Measurements from ENCODE around the gene SHQ1. TPM values are rescaled to one million over a fixed set of nuclear protein-coding genes. Genes with fewer than 3 reads are reported as not detected.

Gene SHQ1
- total RNA-seq, 1 experiment from 2014 or later, result 32.5 TPM

GRCh38 chr3:72816862-72817355 is 31.3 kb downstream of the SHQ1 start:
- no peak overlapping the region for H4K91ac ChIP-seq (ENCODE audit: insufficient read length, low read depth, low read length)
- Mint-ChIP-seq H3K4me1 (peaks cover 8 to 19% of the 10 kb centered on the region in 2 experiments), H3K4me3 (no peak overlapping the region), H3K9me3 (no peaks in the 10 kb centered on the region), H3K27ac (peak overlapping the region in 1 of 3 experiments; percentile 15; a peak in 1 of 7 replicates), H3K27me3 (ENCODE audit: low read depth) (no peaks in the 10 kb centered on the region), H3K36me3 (ENCODE audit: insufficient read depth in 1 of 3, low read depth in 3 of 3) (peaks cover 0 to 5% (median 0%) of the 10 kb centered on the region in 3 experiments; a peak in 2 of 7 replicates)
- no peak overlapping the region for H2BK20ac ChIP-seq (ENCODE audit: low read depth, low read length, poor library complexity, severe bottlenecking)
- no peak overlapping the region for H2BK12ac ChIP-seq (ENCODE audit: insufficient read length, low read depth, low read length)
- H2AFZ ChIP-seq (ENCODE audit: low read length), result no peak overlapping the region
- H3K4ac ChIP-seq (ENCODE audit: low read depth, low read length), result no peak overlapping the region
- H3K9ac ChIP-seq (ENCODE audit: extremely low read depth, insufficient read length, low read length), result no peak overlapping the region
- H4K8ac ChIP-seq (replicated peaks; ENCODE audit: insufficient read length, low read depth, low read length), result no peak overlapping the region
- no peak overlapping the region for H3K14ac ChIP-seq (ENCODE audit: insufficient read depth, low read length)
- DNase-seq, result no peak
- no CpG with 5 or more reads among the region's 3 CpGs for WGBS (ENCODE audit: extremely low coverage, insufficient read length, low lambda C conversion rate)
- no peak for TF ChIP-seq CTCF (conservative IDR thresholded peaks at IDR 0.05)
- H3K9me3 ChIP-seq (ENCODE audit: control insufficient read depth, low read depth, low read length), result no peaks in the 10 kb centered on the region
- no peaks in the 10 kb centered on the region for H4K20me1 ChIP-seq (ENCODE audit: control insufficient read depth, insufficient read depth, insufficient read length)
- no peaks in the 10 kb centered on the region for H3K23me2 ChIP-seq (ENCODE audit: insufficient read length, low read depth, low read length, poor library complexity, severe bottlenecking)
- H3K79me1 ChIP-seq (ENCODE audit: insufficient read depth, low read depth, low read length, poor library complexity, severe bottlenecking), result no peaks in the 10 kb centered on the region
- H3K56ac ChIP-seq (ENCODE audit: insufficient read length, low read depth, low read length), result no peak overlapping the region
- H3T11ph ChIP-seq (ENCODE audit: low read length), result no peak overlapping the region
- H2BK120ac ChIP-seq (ENCODE audit: low read depth, low read length, poor library complexity, severe bottlenecking), result no peak overlapping the region
- no peak overlapping the region for H3K18ac ChIP-seq (ENCODE audit: insufficient read length, low read depth, low read length)
- no peak overlapping the region for H3K4me2 ChIP-seq (ENCODE audit: insufficient read depth, insufficient read length, low read length)
- no peak overlapping the region for H3K27ac ChIP-seq (ENCODE audit: insufficient read length, low read depth, low read length)
- H2BK5ac ChIP-seq (ENCODE audit: insufficient read length, low read length), result no peak overlapping the region
- no peak overlapping the region for H2AK5ac ChIP-seq (ENCODE audit: insufficient read length, low read length)
- no peak overlapping the region for H3K23ac ChIP-seq (ENCODE audit: insufficient read length, low read depth, low read length)
- no peak overlapping the region for H4K5ac ChIP-seq (ENCODE audit: insufficient read length, low read depth, low read length)
- H3K27me3 ChIP-seq (ENCODE audit: insufficient read depth, low read length), result no peaks in the 10 kb centered on the region
- H3K4me1 ChIP-seq (ENCODE audit: insufficient read depth, low read length), result peaks cover 2% of the 10 kb centered on the region; the same call in 1 of the 2 replicates
- no peak overlapping the region for H2BK15ac ChIP-seq (ENCODE audit: low read depth, low read length)
- H3K79me2 ChIP-seq (ENCODE audit: insufficient read depth, low read length), result no peaks in the 10 kb centered on the region
